ENCODE data around the gene TRIM69. TPM values are rescaled to one million over a fixed set of nuclear protein-coding genes. Genes with fewer than 3 reads are reported as not detected.
"Not testable (repeated sequence)": the region's sequence is repeated elsewhere in the genome, so short reads cannot be mapped to it uniquely, and the experiment has no call there.

TRIM69 gene
- total RNA-seq, 1 donor from 2014 or later, result 37.2 TPM

- Histone ChIP-seq H3K9ac (ENCODE audit: low read length) (no peak overlapping the region), H3K36me3 (ENCODE audit: insufficient read depth, low read length) (peaks cover 39% of the 10 kb centered on the region)
- peak overlapping the region; percentile 56 for H3K27ac Mint-ChIP-seq (ENCODE audit: unreplicated experiment)
Observed at GRCh38 chr15:44719293-44719999, 16.9 kb upstream of the TRIM69 start.

GRCh38 chr15:44720000-44720435 is 16.3 kb upstream of the TRIM69 start:
- H3K27ac ChIP-seq (ENCODE audit: low read depth, low read length); FAIRE-seq; H3K4me3 ChIP-seq (ENCODE audit: insufficient read depth, low read depth, low read length); H3K27me3 Mint-ChIP-seq (ENCODE audit: low read depth, unreplicated experiment); H3K27me3 ChIP-seq (ENCODE audit: insufficient read depth, low read length); H3K79me2 ChIP-seq (ENCODE audit: insufficient read depth, low read length); DNase-seq (ENCODE audit: low read depth); H3K4me1 ChIP-seq (ENCODE audit: insufficient read depth, low read length); H3K4me1 Mint-ChIP-seq (ENCODE audit: low read depth, unreplicated experiment); H3K27ac Mint-ChIP-seq (ENCODE audit: unreplicated experiment); H3K9me3 Mint-ChIP-seq (ENCODE audit: unreplicated experiment); H3K9ac ChIP-seq (ENCODE audit: low read length); H3K4me3 Mint-ChIP-seq (ENCODE audit: unreplicated experiment); H2AFZ ChIP-seq (ENCODE audit: low read depth, low read length); H3K36me3 Mint-ChIP-seq (ENCODE audit: low read depth, unreplicated experiment); H3K9me3 ChIP-seq (ENCODE audit: insufficient read depth, low read depth, low read length); H3K4me2 ChIP-seq (ENCODE audit: low read length): not testable (repeated sequence)
- Histone ChIP-seq H3K36me3 (ENCODE audit: insufficient read depth, low read length) (peaks cover 39% of the 10 kb centered on the region), H4K20me1 (ENCODE audit: insufficient read depth, low read length) (peaks cover 27% of the 10 kb centered on the region)

More at GRCh38 chr15:44719293-44719999, 16.9 kb upstream of the TRIM69 start:
- no peak for FAIRE-seq
- H3K9me3 ChIP-seq (ENCODE audit: insufficient read depth, low read depth, low read length), result no peaks in the 10 kb centered on the region
- Mint-ChIP-seq H3K9me3 (ENCODE audit: unreplicated experiment) (no peaks in the 10 kb centered on the region), H3K36me3 (ENCODE audit: low read depth, unreplicated experiment) (peaks cover 4% of the 10 kb centered on the region), H3K4me3 (ENCODE audit: unreplicated experiment) (no peak overlapping the region), H3K27me3 (ENCODE audit: low read depth, unreplicated experiment) (no peaks in the 10 kb centered on the region), H3K4me1 (ENCODE audit: low read depth, unreplicated experiment) (peaks cover 10% of the 10 kb centered on the region)
- no peak overlapping the region for H3K4me3 ChIP-seq (ENCODE audit: insufficient read depth, low read depth, low read length)
- TF ChIP-seq CTCF (IDR thresholded peaks at IDR 0.05; ENCODE audit: insufficient read depth, low read depth, low read length) (no peak), EZH2 (IDR thresholded peaks at IDR 0.05; ENCODE audit: insufficient read depth, low read length) (no peak)
- H3K4me2 ChIP-seq (ENCODE audit: low read length), result no peak overlapping the region
- DNase-seq (ENCODE audit: low read depth), result peak; percentile 8
- no peaks in the 10 kb centered on the region for H3K4me1 ChIP-seq (ENCODE audit: insufficient read depth, low read length)
- peaks cover 15% of the 10 kb centered on the region for H3K79me2 ChIP-seq (ENCODE audit: insufficient read depth, low read length)
- no peak overlapping the region for H3K27ac ChIP-seq (ENCODE audit: low read depth, low read length)
- peaks cover 33% of the 10 kb centered on the region for H4K20me1 ChIP-seq (ENCODE audit: insufficient read depth, low read length)
- H2AFZ ChIP-seq (ENCODE audit: low read depth, low read length), result no peak overlapping the region
- H3K27me3 ChIP-seq (ENCODE audit: insufficient read depth, low read length), result no peaks in the 10 kb centered on the region

- H3K4me3 ChIP-seq (ENCODE audit: insufficient read depth, low read depth, low read length), result no peak overlapping the region
- H4K20me1 ChIP-seq (ENCODE audit: insufficient read depth, low read length), result peaks cover 21% of the 10 kb centered on the region
- no peak overlapping the region for H2AFZ ChIP-seq (ENCODE audit: low read depth, low read length)
- peaks cover 4% of the 10 kb centered on the region for H3K36me3 Mint-ChIP-seq (ENCODE audit: low read depth, unreplicated experiment)
- no peak overlapping the region for H3K27ac Mint-ChIP-seq (ENCODE audit: unreplicated experiment)
- H3K9me3 ChIP-seq (ENCODE audit: insufficient read depth, low read depth, low read length), result no peaks in the 10 kb centered on the region
- DNase-seq (ENCODE audit: low read depth), result no peak
- no peak overlapping the region for H3K9ac ChIP-seq (ENCODE audit: low read length)
- H3K27ac ChIP-seq (ENCODE audit: low read depth, low read length), result no peak overlapping the region
- peaks cover 4% of the 10 kb centered on the region for H3K79me2 ChIP-seq (ENCODE audit: insufficient read depth, low read length)
- H3K4me3 Mint-ChIP-seq (ENCODE audit: unreplicated experiment), result no peak overlapping the region
- TF ChIP-seq CTCF (IDR thresholded peaks at IDR 0.05; ENCODE audit: insufficient read depth, low read depth, low read length) (no peak), EZH2 (IDR thresholded peaks at IDR 0.05; ENCODE audit: insufficient read depth, low read length) (no peak)
- H3K9me3 Mint-ChIP-seq (ENCODE audit: unreplicated experiment), result no peaks in the 10 kb centered on the region
- no peaks in the 10 kb centered on the region for H3K4me1 ChIP-seq (ENCODE audit: insufficient read depth, low read length)
- H3K4me1 Mint-ChIP-seq (ENCODE audit: low read depth, unreplicated experiment), result peaks cover 3% of the 10 kb centered on the region
- H3K27me3 ChIP-seq (ENCODE audit: insufficient read depth, low read length), result no peaks in the 10 kb centered on the region
- no peak overlapping the region for H3K4me2 ChIP-seq (ENCODE audit: low read length)
- no peak for FAIRE-seq
- H3K36me3 ChIP-seq (ENCODE audit: insufficient read depth, low read length), result peaks cover 34% of the 10 kb centered on the region
- H3K27me3 Mint-ChIP-seq (ENCODE audit: low read depth, unreplicated experiment), result no peaks in the 10 kb centered on the region
Observed at GRCh38 chr15:44720460-44721176, 15.7 kb upstream of the TRIM69 start.

Data from astrocyte (in vitro differentiated cells and primary cell).